OCI-LY1 (cell line): ENCODE results near the gene ZNF282.

Source experiments
- H2AFZ ChIP-seq: fragments of 200-600 bp; sonication (generic), shearing (Covaris generic); 2 replicates; pipeline ENCODE4 v1.6.0; 2014; ENCODE audit warnings: antibody characterized with exemption, mild to moderate bottlenecking, low read length
- H3F3A ChIP-seq: fragments of 200-600 bp; sonication (generic), shearing (Covaris generic); 2 replicates; pipeline ENCODE4 v1.6.0; 2014; ENCODE audit warnings: mild to moderate bottlenecking, antibody characterized with exemption, low read length, moderate library complexity; ENCODE audit not compliant: insufficient read depth
- H3K27ac ChIP-seq: fragments of 200-600 bp; sonication (generic); 2 replicates; pipeline ENCODE4 v1.5.1; 2014; ENCODE audit warnings: low read length, mixed run types, mild to moderate bottlenecking, low read depth; ENCODE audit not compliant: poor library complexity, severe bottlenecking
- H3K27me3 ChIP-seq: fragments of 200-600 bp; sonication (generic); 2 replicates; pipeline ENCODE4 v1.6.0; 2014; ENCODE audit warnings: antibody characterized with exemption, mild to moderate bottlenecking, low read length, moderate library complexity; ENCODE audit not compliant: insufficient read depth
- H3K36me3 ChIP-seq: fragments of 200-600 bp; sonication (generic); 2 replicates; pipeline ENCODE4 v1.6.1; 2014; ENCODE audit warnings: mild to moderate bottlenecking, antibody characterized with exemption, low read length, moderate library complexity, mixed read lengths; ENCODE audit not compliant: insufficient read depth
- H3K4me1 ChIP-seq: fragments of 200-600 bp; sonication (generic); 2 replicates; pipeline ENCODE4 v1.5.1; 2014; ENCODE audit warnings: mild to moderate bottlenecking, low read length, moderate library complexity; ENCODE audit not compliant: insufficient read depth, severe bottlenecking
- H3K4me2 ChIP-seq: fragments of 200-600 bp; sonication (generic), shearing (Covaris generic); 2 replicates; pipeline ENCODE4 v1.6.1; 2014; ENCODE audit warnings: low read length
- H3K4me3 ChIP-seq: fragments of 200-600 bp; sonication (generic); 2 replicates; pipeline ENCODE4 v1.5.1; 2014; ENCODE audit warnings: low read length, low read depth, mild to moderate bottlenecking, mixed read lengths; ENCODE audit not compliant: poor library complexity, severe bottlenecking
- H3K79me2 ChIP-seq: fragments of 200-600 bp; shearing (Covaris generic); 2 replicates; pipeline ENCODE4 v1.6.1; 2016; ENCODE audit warnings: mixed run types, low read length, mixed read lengths; ENCODE audit not compliant: insufficient read depth
- H3K9ac ChIP-seq: fragments of 200-600 bp; sonication (generic), shearing (Covaris generic); 2 replicates; pipeline ENCODE4 v1.6.1; 2014; ENCODE audit warnings: mild to moderate bottlenecking, low read length, mixed read lengths
- H3K9me2 ChIP-seq: fragments of 200-600 bp; sonication (generic), shearing (Covaris generic); 2 replicates; pipeline ENCODE4 v1.6.1; 2014; ENCODE audit warnings: low read depth, mild to moderate bottlenecking, low read length, mixed read lengths
- H3K9me3 ChIP-seq: fragments of 200-600 bp; shearing (Covaris generic); 2 replicates; pipeline ENCODE4 v1.6.1; 2014; ENCODE audit warnings: low read length, mixed read lengths
- H4K20me1 ChIP-seq: fragments of 200-600 bp; sonication (generic), shearing (Covaris generic); 2 replicates; pipeline ENCODE4 v1.6.0; 2016; ENCODE audit warnings: mild to moderate bottlenecking, low read length; ENCODE audit not compliant: insufficient read depth
- EZH2 ChIP-seq: fragments of 200-600 bp; sonication (generic), shearing (Covaris generic); IDR thresholded peaks from 2 replicates; pipeline ENCODE4 v1.8.0; 2017; ENCODE audit warnings: borderline replicate concordance, mixed run types, mild to moderate bottlenecking, antibody characterized with exemption, low read length, moderate library complexity, mixed read lengths
- TF ChIP-seq, protein P1 (sequence below): fragments of 200-600 bp; sonication (generic), shearing (Covaris generic); IDR thresholded peaks from 2 replicates; pipeline ENCODE4 v1.5.1; 2017; ENCODE audit warnings: mild to moderate bottlenecking, antibody characterized with exemption, low read length, moderate library complexity, mixed read lengths

Gene ZNF282

DNA sequence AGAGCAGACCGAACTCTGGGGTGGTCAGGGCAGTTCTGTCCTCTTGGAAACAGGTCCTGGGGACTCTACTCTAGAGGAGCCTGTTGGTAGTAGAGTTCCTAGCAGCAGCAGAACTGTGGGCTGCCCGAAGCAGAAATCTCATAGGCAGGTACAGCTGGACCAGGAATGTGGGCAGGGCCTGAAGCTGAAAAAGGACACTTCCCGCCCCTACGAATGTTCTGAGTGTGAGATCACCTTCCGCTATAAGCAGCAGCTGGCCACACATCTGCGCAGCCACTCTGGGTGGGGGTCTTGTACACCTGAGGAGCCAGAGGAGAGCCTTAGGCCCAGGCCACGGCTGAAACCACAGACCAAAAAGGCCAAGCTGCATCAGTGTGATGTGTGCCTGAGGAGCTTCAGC, 58.3 kb downstream of the ZNF282 start:
- Histone ChIP-seq H3K9me3 (no peaks in the 10 kb centered on the region), H2AFZ (no peak overlapping the region), H3K27me3 (no peaks in the 10 kb centered on the region), H3K4me2 (no peak overlapping the region), H3K27ac (no peak overlapping the region), H3K36me3 (peaks cover 59% of the 10 kb centered on the region), H3K9ac (no peak overlapping the region), H4K20me1 (no peaks in the 10 kb centered on the region), H3K79me2 (no peaks in the 10 kb centered on the region), H3F3A (0 out of 2 replicates have a peak, but pooled peaks cover 4% of the 10 kb centered on the region), H3K4me1 (peaks cover 6% of the 10 kb centered on the region), H3K4me3 (no peak overlapping the region), H3K9me2 (no peaks in the 10 kb centered on the region)
- no peak for TF ChIP-seq EZH2

DNA sequence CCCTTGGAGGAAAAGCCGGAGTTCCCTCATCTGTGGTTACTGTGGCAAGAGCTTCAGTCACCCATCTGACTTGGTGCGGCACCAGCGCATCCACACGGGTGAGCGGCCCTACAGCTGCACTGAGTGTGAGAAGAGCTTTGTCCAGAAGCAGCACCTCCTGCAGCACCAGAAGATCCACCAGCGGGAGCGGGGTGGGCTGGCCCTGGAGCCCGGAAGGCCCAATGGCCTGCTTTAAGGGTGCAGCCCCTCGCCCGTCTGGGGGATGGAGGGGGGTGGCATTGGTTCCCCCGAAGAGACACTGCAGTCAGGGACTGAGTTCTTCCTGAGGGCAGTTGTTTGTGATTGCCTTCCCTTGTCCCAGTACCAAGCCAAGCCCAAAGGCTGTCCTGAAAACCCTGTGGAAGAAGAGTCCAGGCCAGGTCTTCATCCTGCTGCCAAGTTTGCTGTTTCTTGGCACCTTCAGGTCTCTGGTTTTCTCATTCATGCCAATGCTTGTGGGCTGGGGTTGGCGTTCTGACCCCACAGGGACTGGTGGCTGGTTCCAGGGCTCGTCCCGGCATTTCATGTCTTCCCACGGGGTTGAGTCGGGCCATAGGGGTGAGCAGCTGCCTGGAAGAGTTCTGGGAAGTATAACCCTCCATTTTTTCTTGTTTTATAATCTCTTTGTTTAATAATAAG, 59.0 kb downstream of the ZNF282 start:
- no peak overlapping the region for H3K4me3 ChIP-seq
- 0 out of 2 replicates have a peak, but pooled peaks cover 4% of the 10 kb centered on the region for H3F3A ChIP-seq

GRCh38 chr7:149255174-149255573, 59.8 kb downstream of the ZNF282 start:
- peaks cover 57% of the 10 kb centered on the region for H3K36me3 ChIP-seq
- no peaks in the 10 kb centered on the region for H3K4me1 ChIP-seq
- 0 out of 2 replicates have a peak, but pooled peaks cover 4% of the 10 kb centered on the region for H3F3A ChIP-seq
- no peaks in the 10 kb centered on the region for H3K9me2 ChIP-seq
- H2AFZ ChIP-seq, result no peak overlapping the region
- H3K4me2 ChIP-seq, result no peak overlapping the region
- no peaks in the 10 kb centered on the region for H4K20me1 ChIP-seq
- no peak overlapping the region for H3K9ac ChIP-seq
- H3K79me2 ChIP-seq, result no peaks in the 10 kb centered on the region
- H3K27ac ChIP-seq, result no peak overlapping the region
- H3K4me3 ChIP-seq, result no peak overlapping the region
- TF ChIP-seq, protein P1, sequence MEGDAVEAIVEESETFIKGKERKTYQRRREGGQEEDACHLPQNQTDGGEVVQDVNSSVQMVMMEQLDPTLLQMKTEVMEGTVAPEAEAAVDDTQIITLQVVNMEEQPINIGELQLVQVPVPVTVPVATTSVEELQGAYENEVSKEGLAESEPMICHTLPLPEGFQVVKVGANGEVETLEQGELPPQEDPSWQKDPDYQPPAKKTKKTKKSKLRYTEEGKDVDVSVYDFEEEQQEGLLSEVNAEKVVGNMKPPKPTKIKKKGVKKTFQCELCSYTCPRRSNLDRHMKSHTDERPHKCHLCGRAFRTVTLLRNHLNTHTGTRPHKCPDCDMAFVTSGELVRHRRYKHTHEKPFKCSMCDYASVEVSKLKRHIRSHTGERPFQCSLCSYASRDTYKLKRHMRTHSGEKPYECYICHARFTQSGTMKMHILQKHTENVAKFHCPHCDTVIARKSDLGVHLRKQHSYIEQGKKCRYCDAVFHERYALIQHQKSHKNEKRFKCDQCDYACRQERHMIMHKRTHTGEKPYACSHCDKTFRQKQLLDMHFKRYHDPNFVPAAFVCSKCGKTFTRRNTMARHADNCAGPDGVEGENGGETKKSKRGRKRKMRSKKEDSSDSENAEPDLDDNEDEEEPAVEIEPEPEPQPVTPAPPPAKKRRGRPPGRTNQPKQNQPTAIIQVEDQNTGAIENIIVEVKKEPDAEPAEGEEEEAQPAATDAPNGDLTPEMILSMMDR, result no peak
- TF ChIP-seq EZH2, result no peak
- H3K27me3 ChIP-seq, result no peaks in the 10 kb centered on the region
- H3K9me3 ChIP-seq, result no peaks in the 10 kb centered on the region

More for the DNA sequence above, 59.0 kb downstream of the ZNF282 start:
- no peaks in the 10 kb centered on the region for H3K27me3 ChIP-seq
- peaks cover 59% of the 10 kb centered on the region for H3K36me3 ChIP-seq
- no peak overlapping the region for H3K27ac ChIP-seq
- no peak overlapping the region for H3K4me2 ChIP-seq
- no peaks in the 10 kb centered on the region for H3K4me1 ChIP-seq
- no peaks in the 10 kb centered on the region for H3K9me3 ChIP-seq
- H3K79me2 ChIP-seq, result no peaks in the 10 kb centered on the region
- TF ChIP-seq, protein P1, result no peak
- no peak for TF ChIP-seq EZH2
- no peak overlapping the region for H3K9ac ChIP-seq
- no peaks in the 10 kb centered on the region for H4K20me1 ChIP-seq
- H2AFZ ChIP-seq, result no peak overlapping the region
- H3K9me2 ChIP-seq, result no peaks in the 10 kb centered on the region

DNA sequence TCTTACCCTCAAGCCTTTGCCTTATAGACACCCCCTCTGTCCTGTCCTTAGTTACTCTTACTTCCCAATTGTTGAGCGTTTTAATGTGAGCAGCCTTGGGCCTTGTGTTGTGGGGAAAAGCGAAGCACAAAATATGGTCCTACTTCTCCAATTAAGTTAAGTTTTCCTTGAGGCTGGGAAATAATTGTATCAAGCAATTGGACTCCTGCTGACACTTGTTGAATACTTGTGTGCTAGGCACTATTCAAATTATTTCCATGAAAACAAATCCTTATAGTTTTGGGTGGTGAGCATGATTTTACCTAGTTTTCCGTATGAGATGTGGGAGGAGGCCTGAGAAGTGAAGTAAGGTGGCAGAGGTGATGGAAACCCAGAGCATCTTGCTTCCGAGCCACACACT, 61.2 kb downstream of the ZNF282 start:
- peaks cover 48% of the 10 kb centered on the region for H3K36me3 ChIP-seq
- no peak for TF ChIP-seq EZH2
- TF ChIP-seq, protein P1, result no peak
- peaks cover 5% of the 10 kb centered on the region for H3K4me1 ChIP-seq

More for the DNA sequence above, 61.2 kb downstream of the ZNF282 start:
- Histone ChIP-seq H3K9ac (no peak overlapping the region), H4K20me1 (no peaks in the 10 kb centered on the region), H2AFZ (no peak overlapping the region), H3K79me2 (no peaks in the 10 kb centered on the region), H3K9me3 (no peaks in the 10 kb centered on the region), H3K4me2 (no peak overlapping the region), H3K9me2 (no peaks in the 10 kb centered on the region), H3K4me3 (no peak overlapping the region), H3F3A (0 out of 2 replicates have a peak, but pooled peaks cover 4% of the 10 kb centered on the region), H3K27me3 (no peaks in the 10 kb centered on the region), H3K27ac (no peak overlapping the region)
